ENCODE results near the gene HOXA7. TPM values are rescaled to one million over a fixed set of nuclear protein-coding genes. Genes with fewer than 3 reads are reported as not detected.
A peak's percentile ranks its signal among the peaks of the same experiment; 100 is the strongest.

The HOXA7 gene
- total and polyA plus RNA-seq, 8 donors: 0.98 to 34.8 (median 1.2) TPM; not detected in 1

GRCh38 chr7:27194686-27195379 lies 38.4 kb upstream of the HOXA7 start:
- 27 to 38% (median 34%) methylated on average over 9 of the region's 9 CpGs for WGBS, 5 donors

GRCh38 chr7:27194002-27194352 lies 37.5 kb upstream of the HOXA7 start:
- H3K4me1 ChIP-seq: peaks cover 22 to 43% (median 37%) of the 10 kb centered on the region in 4 donors
- DNase-seq: no peak
- 30 to 39% (median 35%) methylated on average over 2 of the region's 2 CpGs for WGBS, 5 donors
- H3K4me3 ChIP-seq: no peak overlapping the region
- no peaks in the 10 kb centered on the region for H3K9me3 ChIP-seq
- H3K36me3 ChIP-seq: no peaks in the 10 kb centered on the region
- H3K27ac ChIP-seq: no peak overlapping the region
- intact Hi-C loops (cut with DNase I; ENCODE audit: low total_unique reads): no loop called here
- H3K27me3 ChIP-seq: peaks cover 60 to 100% (median 97%) of the 10 kb centered on the region in 3 donors
- TF ChIP-seq POLR2AphosphoS5 (IDR thresholded peaks at IDR 0.05): no peak
- TF ChIP-seq EP300 (IDR thresholded peaks at IDR 0.05): no peak
- no peak for TF ChIP-seq CTCF (IDR thresholded peaks at IDR 0.05)
- no peak for TF ChIP-seq POLR2A (IDR thresholded peaks at IDR 0.05)

More at GRCh38 chr7:27194686-27195379, 38.4 kb upstream of the HOXA7 start:
- no peaks in the 10 kb centered on the region for H3K36me3 ChIP-seq
- intact Hi-C loops (cut with DNase I; ENCODE audit: low total_unique reads): no loop called here
- H3K4me3 ChIP-seq: no peak overlapping the region
- DNase-seq: no peak
- H3K9me3 ChIP-seq: no peaks in the 10 kb centered on the region
- TF ChIP-seq POLR2A (IDR thresholded peaks at IDR 0.05): no peak
- TF ChIP-seq POLR2AphosphoS5 (IDR thresholded peaks at IDR 0.05): no peak
- no peak for TF ChIP-seq EP300 (IDR thresholded peaks at IDR 0.05)
- TF ChIP-seq CTCF (IDR thresholded peaks at IDR 0.05): no peak
- peaks cover 24 to 42% (median 38%) of the 10 kb centered on the region in 4 donors for H3K4me1 ChIP-seq
- peaks cover 59 to 100% (median 95%) of the 10 kb centered on the region in 3 donors for H3K27me3 ChIP-seq
- no peak overlapping the region for H3K27ac ChIP-seq

- H3K36me3 ChIP-seq: no peaks in the 10 kb centered on the region
- DNase-seq: no peak
- H3K4me3 ChIP-seq: peak overlapping the region in 3 of 4 donors; percentile 18 to 53 (median 41)
- H3K27me3 ChIP-seq: peaks cover 59 to 100% (median 97%) of the 10 kb centered on the region in 3 donors
- no peak overlapping the region for H3K27ac ChIP-seq
- TF ChIP-seq POLR2A (IDR thresholded peaks at IDR 0.05): no peak
- no peak for TF ChIP-seq EP300 (IDR thresholded peaks at IDR 0.05)
- no peak for TF ChIP-seq POLR2AphosphoS5 (IDR thresholded peaks at IDR 0.05)
- no peak for TF ChIP-seq CTCF (IDR thresholded peaks at IDR 0.05)
- WGBS, 5 donors: 13 to 22% (median 18%) methylated on average over 29 of the region's 29 CpGs
- intact Hi-C loops (cut with DNase I; ENCODE audit: low total_unique reads): no loop called here
- peaks cover 23 to 43% (median 37%) of the 10 kb centered on the region in 4 donors for H3K4me1 ChIP-seq
- H3K9me3 ChIP-seq: peaks cover 0 to 3% (median 0%) of the 10 kb centered on the region in 4 donors
Measured at GRCh38 chr7:27193335-27194001, 37.0 kb upstream of the HOXA7 start.

- Histone ChIP-seq H3K27me3 (peaks cover 59 to 100% (median 97%) of the 10 kb centered on the region in 3 donors), H3K4me1 (peaks cover 30 to 45% (median 40%) of the 10 kb centered on the region in 4 donors), H3K9me3 (peaks cover 0 to 10% (median 0%) of the 10 kb centered on the region in 4 donors), H3K4me3 (peak overlapping the region; percentile 18 to 53 (median 32)), H3K36me3 (no peaks in the 10 kb centered on the region), H3K27ac (no peak overlapping the region)
- no peak for DNase-seq
- TF ChIP-seq POLR2AphosphoS5 (IDR thresholded peaks at IDR 0.05) (no peak), CTCF (IDR thresholded peaks at IDR 0.05) (no peak), POLR2A (IDR thresholded peaks at IDR 0.05) (no peak), EP300 (IDR thresholded peaks at IDR 0.05) (no peak)
- intact Hi-C loops (cut with DNase I; ENCODE audit: low total_unique reads): no loop called here
- 0 to 4% (median 3%) methylated on average over 24 to 78 of the region's 78 CpGs for WGBS, 5 donors
Measured at GRCh38 chr7:27192546-27193334, 36.3 kb upstream of the HOXA7 start.
